Caco-2 (cell line): ENCODE data around the gene IL4I1. TPM values are rescaled to one million over a fixed set of nuclear protein-coding genes. Genes with fewer than 3 reads are reported as not detected.

Experiments used
- BruUV-seq: library from RNA; stranded (reverse); fragments of 400-500 nt; replicated peaks from 2 replicates; lab custom pipeline; 2021; lab: Mats Ljungman, UMichigan
- CTCF ChIA-PET: fragments of 300-600 bp; sonication (Branson Sonifier 250); formaldehyde crosslinking; loops from one replicate; lab custom pipeline; 2022; ENCODE audit warnings: antibody characterized with exemption; lab: Charles Lee
- POLR2A ChIA-PET: fragments of 300-600 bp; sonication (Branson Sonifier 250); formaldehyde crosslinking; loops from one replicate; lab custom pipeline; 2022; ENCODE audit warnings: antibody characterized with exemption; lab: Charles Lee
- DNase-seq, 2 experiments: peaks; one replicate each; pipeline versions ENCODE4 v3.0.0 to v3.0.0-alpha.2; 2020 to 2022
- H3K27me3 ChIP-seq: replicated peaks from 2 replicates; pipeline ENCODE4 v1.6.0; 2011; ENCODE audit warnings: low read length; ENCODE audit not compliant: control insufficient read depth, insufficient read depth
- H3K36me3 ChIP-seq: 2 replicates; pipeline ENCODE4 v1.5.1; 2011; ENCODE audit warnings: low read length; ENCODE audit not compliant: control insufficient read depth, insufficient read depth
- H3K4me1 ChIP-seq: fragments of 250-450 bp; sonication (Bioruptor Pico); 2 replicates; pipeline ENCODE4 v1.5.1; 2020; ENCODE audit warnings: mild to moderate bottlenecking
- H3K4me3 ChIP-seq: 2 replicates; pipeline ENCODE4 v1.5.1; 2011; ENCODE audit warnings: low read depth, mild to moderate bottlenecking, control low read depth, low read length
- H3K9me3 ChIP-seq: fragments of 250-450 bp; sonication (Bioruptor Pico); 2 replicates; pipeline ENCODE4 v1.5.1; 2020; ENCODE audit warnings: mild to moderate bottlenecking, moderate library complexity
- H3K27ac Mint-ChIP-seq: one replicate; pipeline ENCODE4 v1.8.0; 2022; ENCODE audit warnings: mixed read lengths; ENCODE audit not compliant: unreplicated experiment
- H3K27me3 Mint-ChIP-seq: one replicate; pipeline ENCODE4 v1.8.0; 2022; ENCODE audit warnings: mixed read lengths; ENCODE audit not compliant: insufficient read depth, unreplicated experiment
- H3K36me3 Mint-ChIP-seq: one replicate; pipeline ENCODE4 v1.8.0; 2022; ENCODE audit warnings: mild to moderate bottlenecking, mixed read lengths; ENCODE audit not compliant: insufficient read depth, unreplicated experiment
- H3K4me1 Mint-ChIP-seq: one replicate; pipeline ENCODE4 v1.8.0; 2022; ENCODE audit warnings: low read depth, mixed read lengths; ENCODE audit not compliant: unreplicated experiment
- H3K4me3 Mint-ChIP-seq: one replicate; pipeline ENCODE4 v1.8.0; 2022; ENCODE audit warnings: mild to moderate bottlenecking, moderate library complexity, mixed read lengths; ENCODE audit not compliant: unreplicated experiment
- H3K9me3 Mint-ChIP-seq: one replicate; pipeline ENCODE4 v1.8.0; 2022; ENCODE audit warnings: mixed read lengths; ENCODE audit not compliant: unreplicated experiment
- intact Hi-C: fragments of 100-400 bp; cut with micrococcal nuclease; formaldehyde crosslinking; loops from one replicate; pipeline ENCODE4 v1.10.0; 2022; ENCODE audit not compliant: unreplicated experiment
- total RNA-seq: library from RNA; stranded (reverse); gene quantifications from 2 replicates; pipeline ENCODE4 v1.2.3, GENCODE V29; 2022
- TF ChIP-seq, protein P1 (sequence below), 2 experiments: fragments of 200-600 bp in 1 of 2; IDR thresholded peaks; 1 replicate in 1 of 2; 2 replicates in 1 of 2; pipeline versions ENCODE4 v1.5.1 to v1.8.0; 2011 to 2022; ENCODE audit warnings: antibody characterized with exemption in 1 of 2, control low read depth in 1 of 2, inconsistent platforms in 1 of 2, low read depth in 1 of 2, low read length in 1 of 2, mild to moderate bottlenecking in 1 of 2, moderate library complexity in 1 of 2; ENCODE audit not compliant: insufficient read depth in 1 of 2, severe bottlenecking in 1 of 2, unreplicated experiment in 1 of 2

Gene IL4I1
- total RNA-seq, 1 experiment from 2014 or later: 0.61 TPM

DNA sequence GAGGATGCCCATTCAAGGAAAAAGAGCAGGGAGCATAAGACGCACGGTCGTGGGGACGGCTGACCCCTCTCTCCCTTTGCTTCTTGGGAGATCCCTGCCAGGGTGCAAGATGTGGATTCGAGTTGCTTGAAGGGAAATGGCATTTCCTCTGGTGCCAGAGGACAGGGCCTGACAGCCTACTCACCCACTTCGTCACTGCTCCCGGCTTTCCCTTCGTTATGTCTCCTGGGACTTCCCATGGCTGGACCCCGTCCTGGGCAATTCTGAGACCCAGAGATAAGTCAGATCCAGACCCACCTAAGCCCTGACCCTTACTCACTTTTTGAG is 18.0 kb downstream of the IL4I1 start:
- Mint-ChIP-seq H3K9me3 (no peaks in the 10 kb centered on the region), H3K27me3 (no peaks in the 10 kb centered on the region), H3K27ac (no peak overlapping the region), H3K36me3 (peaks cover 10% of the 10 kb centered on the region), H3K4me3 (no peak overlapping the region), H3K4me1 (no peaks in the 10 kb centered on the region)
- DNase-seq: no peak
- POLR2A ChIA-PET: interaction anchor here (0.7 to 1.2 kb wide), 2 partner anchors 11 kb away, joined by 3 to 4 read pairs; no protein-coding TSS in a partner anchor
- BruUV-seq: TSS peak; percentile 58
- H3K4me1 ChIP-seq: peaks cover 9% of the 10 kb centered on the region; the same call in 1 of the 2 replicates
- H3K36me3 ChIP-seq: peaks cover 13% of the 10 kb centered on the region
- TF ChIP-seq, protein P1, sequence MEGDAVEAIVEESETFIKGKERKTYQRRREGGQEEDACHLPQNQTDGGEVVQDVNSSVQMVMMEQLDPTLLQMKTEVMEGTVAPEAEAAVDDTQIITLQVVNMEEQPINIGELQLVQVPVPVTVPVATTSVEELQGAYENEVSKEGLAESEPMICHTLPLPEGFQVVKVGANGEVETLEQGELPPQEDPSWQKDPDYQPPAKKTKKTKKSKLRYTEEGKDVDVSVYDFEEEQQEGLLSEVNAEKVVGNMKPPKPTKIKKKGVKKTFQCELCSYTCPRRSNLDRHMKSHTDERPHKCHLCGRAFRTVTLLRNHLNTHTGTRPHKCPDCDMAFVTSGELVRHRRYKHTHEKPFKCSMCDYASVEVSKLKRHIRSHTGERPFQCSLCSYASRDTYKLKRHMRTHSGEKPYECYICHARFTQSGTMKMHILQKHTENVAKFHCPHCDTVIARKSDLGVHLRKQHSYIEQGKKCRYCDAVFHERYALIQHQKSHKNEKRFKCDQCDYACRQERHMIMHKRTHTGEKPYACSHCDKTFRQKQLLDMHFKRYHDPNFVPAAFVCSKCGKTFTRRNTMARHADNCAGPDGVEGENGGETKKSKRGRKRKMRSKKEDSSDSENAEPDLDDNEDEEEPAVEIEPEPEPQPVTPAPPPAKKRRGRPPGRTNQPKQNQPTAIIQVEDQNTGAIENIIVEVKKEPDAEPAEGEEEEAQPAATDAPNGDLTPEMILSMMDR (IDR thresholded peaks at IDR 0.05; ENCODE audit: insufficient read depth in 1 of 2, low read depth in 1 of 2, low read length in 1 of 2, severe bottlenecking in 1 of 2, unreplicated experiment in 1 of 2): no peak
- intact Hi-C loops: loop anchor here (1.0 to 10.0 kb wide), 2 partner anchors 12 to 436 kb away; no protein-coding TSS in a partner anchor
- 0 out of 2 replicates have a peak, but pooled peaks cover 4% of the 10 kb centered on the region for H3K9me3 ChIP-seq
- no peaks in the 10 kb centered on the region for H3K27me3 ChIP-seq
- peak overlapping the region; percentile 50 for H3K4me3 ChIP-seq
- CTCF ChIA-PET: no interaction called here

DNA sequence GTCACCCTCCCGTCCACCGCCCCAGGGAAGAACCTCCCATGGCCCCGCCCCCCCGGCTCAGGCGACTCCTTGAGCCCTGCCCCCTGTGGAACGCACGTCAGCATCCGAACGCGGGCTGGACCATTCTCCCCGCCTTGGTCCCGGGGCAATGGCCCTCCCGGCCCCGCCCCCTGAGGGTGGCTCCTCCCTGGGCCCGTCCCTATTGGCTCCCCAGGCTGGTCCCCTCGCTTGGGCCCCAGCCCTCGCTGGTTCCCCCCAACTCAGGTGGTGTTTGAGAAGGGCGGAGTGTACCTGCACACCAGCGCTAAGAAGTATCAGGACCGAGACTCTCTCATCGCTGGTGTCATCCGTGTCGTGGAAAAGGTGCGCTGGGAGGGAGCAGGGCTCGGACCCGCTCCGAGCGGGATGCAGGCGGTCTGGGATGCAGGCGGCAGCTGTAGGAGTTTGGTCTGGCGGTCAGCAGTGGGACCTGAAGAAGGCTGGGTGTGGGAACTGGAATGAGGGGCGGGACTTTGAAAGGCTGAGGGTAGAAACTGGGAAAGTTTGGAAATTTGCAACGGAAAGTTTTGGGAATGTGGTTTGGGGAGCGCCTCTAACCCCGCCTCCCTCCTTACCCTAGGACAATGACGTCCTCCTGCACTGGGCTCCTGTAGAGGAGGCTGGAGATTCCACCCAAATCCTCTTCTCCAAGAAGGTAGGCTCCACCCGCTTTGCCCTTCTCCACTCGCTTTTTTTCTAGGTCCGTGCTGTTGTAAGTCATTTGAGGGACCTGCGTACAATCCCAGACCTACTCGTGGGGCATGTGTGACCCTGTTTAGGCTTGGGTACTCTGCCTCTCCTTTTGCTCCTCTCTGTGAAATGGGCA is 18.6 kb downstream of the IL4I1 start:
- no TSS peak for BruUV-seq
- H3K27ac Mint-ChIP-seq: no peak overlapping the region
- Histone ChIP-seq H3K4me1 (peaks cover 9% of the 10 kb centered on the region; the same call in 1 of the 2 replicates), H3K27me3 (no peaks in the 10 kb centered on the region), H3K36me3 (peaks cover 13% of the 10 kb centered on the region), H3K4me3 (peak overlapping the region; percentile 50), H3K9me3 (0 out of 2 replicates have a peak, but pooled peaks cover 4% of the 10 kb centered on the region)
- POLR2A ChIA-PET: interaction anchor here (0.7 to 2.4 kb wide), 7 partner anchors 9 to 451 kb away, joined by 3 to 12 read pairs (median 5); partner anchors contain the start of genes ATF5, KCNC3, NUP62 and PNKP
- CTCF ChIA-PET: interaction anchor here (0.8 kb wide), 1 partner anchor 12 kb away, joined by 4 read pairs; no protein-coding TSS in a partner anchor
- no peak overlapping the region for H3K4me3 Mint-ChIP-seq
- DNase-seq: peak; percentile 99 to 100
- TF ChIP-seq, protein P1 (IDR thresholded peaks at IDR 0.05; ENCODE audit: insufficient read depth in 1 of 2, low read depth in 1 of 2, low read length in 1 of 2, severe bottlenecking in 1 of 2, unreplicated experiment in 1 of 2): no peak
- intact Hi-C loops: loop anchor here (1.0 to 10.0 kb wide), 5 partner anchors 9 to 437 kb away; partner anchors contain the start of genes AP2A1 and RRAS
- H3K9me3 Mint-ChIP-seq: no peaks in the 10 kb centered on the region
- peaks cover 14% of the 10 kb centered on the region for H3K36me3 Mint-ChIP-seq
- no peaks in the 10 kb centered on the region for H3K27me3 Mint-ChIP-seq
- H3K4me1 Mint-ChIP-seq: no peaks in the 10 kb centered on the region
